IMR-90 (cell line): ENCODE data around the gene VEPH1. TPM values are rescaled to one million over a fixed set of nuclear protein-coding genes. Genes with fewer than 3 reads are reported as not detected.

ENCODE experiments used
- ATAC-seq: fragments of 200-7000 bp; cut with Tn5 transposase; 2 replicates; pipeline ENCODE4 v1.9.1; 2020; ENCODE audit warnings: low read depth, mild to moderate bottlenecking, moderate library complexity
- BruUV-seq: library from RNA; stranded (reverse); fragments of 400-500 nt; replicated peaks from 2 replicates; lab custom pipeline; 2021; lab: Mats Ljungman, UMichigan
- CTCF ChIA-PET: fragments of 300-600 bp; formaldehyde crosslinking; extraction: SDS; loops from one replicate; lab custom pipeline; 2021; ENCODE audit warnings: antibody characterized with exemption; lab: Yijun Ruan, JAX
- POLR2A ChIA-PET: fragments of 300-600 bp; sonication (Branson Sonifier 250); formaldehyde crosslinking; loops from one replicate; lab custom pipeline; 2022; ENCODE audit warnings: antibody characterized with exemption; ENCODE audit not compliant: unreplicated experiment; lab: Charles Lee
- DNase-seq: peaks from one replicate; pipeline ENCODE4 v3.0.0; 2013
- H2AFZ ChIP-seq: replicated peaks from 2 replicates; pipeline ENCODE3; 2013; ENCODE audit warnings: low read length, mild to moderate bottlenecking; ENCODE audit not compliant: poor library complexity
- H2AK5ac ChIP-seq: 2 replicates; pipeline ENCODE4 v1.6.1; 2013; ENCODE audit warnings: low read depth, low read length, inconsistent platforms
- H2AK9ac ChIP-seq: replicated peaks from 2 replicates; pipeline ENCODE3; 2013; ENCODE audit warnings: mild to moderate bottlenecking, low read depth, low read length, moderate library complexity; ENCODE audit not compliant: poor library complexity
- H2BK120ac ChIP-seq: 2 replicates; pipeline ENCODE4 v1.6.1; 2013; ENCODE audit warnings: low read depth, low read length, inconsistent platforms
- H2BK15ac ChIP-seq: 3 replicates; pipeline ENCODE4 v1.6.1; 2013; ENCODE audit warnings: low read depth, low read length, inconsistent platforms
- H2BK20ac ChIP-seq: 2 replicates; pipeline ENCODE4 v1.6.1; 2013; ENCODE audit warnings: low read depth, mild to moderate bottlenecking, inconsistent platforms, low read length, moderate library complexity
- H2BK5ac ChIP-seq: 2 replicates; pipeline ENCODE4 v1.6.1; 2013; ENCODE audit warnings: mild to moderate bottlenecking, low read depth, low read length, inconsistent platforms; ENCODE audit not compliant: poor library complexity, severe bottlenecking
- H3K14ac ChIP-seq: replicated peaks from 2 replicates; pipeline ENCODE4 v1.6.1; 2013; ENCODE audit warnings: low read depth, low read length, inconsistent platforms
- H3K18ac ChIP-seq: 2 replicates; pipeline ENCODE4 v1.6.1; 2013; ENCODE audit warnings: low read depth, low read length, control low read depth
- H3K23ac ChIP-seq: 2 replicates; pipeline ENCODE4 v1.6.1; 2013; ENCODE audit warnings: low read depth, low read length, inconsistent platforms
- H3K27ac ChIP-seq: 2 replicates; pipeline ENCODE4 v1.5.1; 2013; ENCODE audit warnings: mild to moderate bottlenecking, control low read depth, low read length; ENCODE audit not compliant: insufficient read depth
- H3K27me3 ChIP-seq: 2 replicates; pipeline ENCODE4 v1.6.1; 2013; ENCODE audit warnings: low read length; ENCODE audit not compliant: control insufficient read depth, insufficient read depth
- H3K36me3 ChIP-seq: 2 replicates; pipeline ENCODE4 v1.6.1; 2013; ENCODE audit warnings: low read length, mixed read lengths; ENCODE audit not compliant: control insufficient read depth, insufficient read depth
- H3K4ac ChIP-seq: 2 replicates; pipeline ENCODE4 v1.6.1; 2013; ENCODE audit warnings: low read depth, low read length, inconsistent platforms
- H3K4me1 ChIP-seq: 2 replicates; pipeline ENCODE4 v1.6.1; 2013; ENCODE audit warnings: low read length, mixed read lengths; ENCODE audit not compliant: control insufficient read depth, insufficient read depth
- H3K4me2 ChIP-seq: 2 replicates; pipeline ENCODE4 v1.6.1; 2013; ENCODE audit warnings: low read depth, mild to moderate bottlenecking, control low read depth, low read length, moderate library complexity
- H3K4me3 ChIP-seq: 2 replicates; pipeline ENCODE4 v1.5.1; 2013; ENCODE audit warnings: low read depth, mild to moderate bottlenecking, control low read depth, low read length, moderate library complexity; ENCODE audit not compliant: insufficient read depth
- H3K56ac ChIP-seq: 2 replicates; pipeline ENCODE4 v1.6.1; 2013; ENCODE audit warnings: low read length, inconsistent platforms; ENCODE audit not compliant: insufficient read depth; ENCODE audit errors: extremely low read depth
- H3K79me1 ChIP-seq, 2 experiments: 2 replicates each; pipeline ENCODE4 v1.6.1; 2013; ENCODE audit warnings: low read length in 2 of 2, inconsistent platforms in 1 of 2, low read depth in 1 of 2
- H3K9ac ChIP-seq: 2 replicates; pipeline ENCODE4 v1.6.1; 2013; ENCODE audit warnings: low read depth, low read length, control low read depth
- H3K9me1 ChIP-seq: 2 replicates; pipeline ENCODE4 v1.6.1; 2013; ENCODE audit warnings: low read length, inconsistent platforms; ENCODE audit not compliant: insufficient read depth
- H3K9me3 ChIP-seq: 2 replicates; pipeline ENCODE4 v1.6.1; 2013; ENCODE audit warnings: low read length; ENCODE audit not compliant: control insufficient read depth, insufficient read depth
- H4K20me1 ChIP-seq: 2 replicates; pipeline ENCODE4 v1.6.1; 2013; ENCODE audit warnings: low read length, inconsistent platforms; ENCODE audit not compliant: insufficient read depth
- H4K5ac ChIP-seq: 2 replicates; pipeline ENCODE4 v1.6.1; 2013; ENCODE audit warnings: mild to moderate bottlenecking, low read depth, low read length, control low read depth
- H4K8ac ChIP-seq, 2 experiments: 2 replicates each; pipeline ENCODE4 v1.6.1; 2013; ENCODE audit warnings: low read depth in 2 of 2, low read length in 2 of 2, control low read depth in 1 of 2, inconsistent platforms in 1 of 2
- H4K91ac ChIP-seq: 2 replicates; pipeline ENCODE4 v1.6.1; 2013; ENCODE audit warnings: low read depth, low read length, inconsistent platforms; ENCODE audit not compliant: insufficient read depth
- RAD21 ChIP-seq: IDR thresholded peaks from 2 replicates; pipeline ENCODE4 v1.6.1; 2012; ENCODE audit warnings: low read length, improper control_type of control experiment
- SMC3 ChIP-seq: fragments of 150-350 bp; IDR thresholded peaks from 2 replicates; pipeline ENCODE4 v1.6.1; 2016; ENCODE audit warnings: low read depth, mild to moderate bottlenecking, antibody characterized with exemption, low read length, moderate library complexity
- USF2 ChIP-seq: fragments of 150-350 bp; IDR thresholded peaks from 2 replicates; pipeline ENCODE4 v1.6.1; 2017; ENCODE audit warnings: mild to moderate bottlenecking, antibody characterized with exemption, low read length, low read depth
- whole genome bisulfite sequencing, 2 experiments: methylation state at CpG; one replicate each; pipeline versions ENCODE4 v1.1.5 to v1.1.7; 2013; ENCODE audit warnings: missing lambda C conversion rate in 2 of 2; ENCODE audit not compliant: insufficient read length in 1 of 2; ENCODE audit errors: extremely low coverage in 2 of 2; 5-methylcytosine and 5-hydroxymethylcytosine counted together
- dilution Hi-C: fragments of 300-500 bp; cut with HindIII; formaldehyde crosslinking; loops from one replicate; pipeline ENCODE4 v1.14.3; 2018; ENCODE audit warnings: low sequenced_read_pairs; ENCODE audit not compliant: unreplicated experiment
- in situ Hi-C: fragments of 300-500 bp; cut with MboI; formaldehyde crosslinking; loops from 3 replicates; pipeline ENCODE4 v1.14.3; 2019; ENCODE audit warnings: low sequenced_read_pairs, inconsistent platforms, mixed read lengths
- intact Hi-C: fragments of 100-400 bp; cut with micrococcal nuclease; formaldehyde crosslinking; loops from 2 replicates; pipeline ENCODE4 v1.10.0; 2022
- polyA plus RNA-seq, 3 experiments: library from polyadenylated mRNA; depleted of rRNA; stranded (reverse); fragments of >200 nt; gene quantifications; 2 replicates each; pipeline ENCODE4 v1.2.3, GENCODE V29; 2012; ENCODE audit warnings: low replicate concordance in 1 of 3
- total RNA-seq: library from RNA; depleted of rRNA; stranded (reverse); fragments of >200 nt; gene quantifications from 2 replicates; pipeline ENCODE4 v1.2.3, GENCODE V29; 2012
- TF ChIP-seq, protein P1 (sequence below): fragments of 150-350 bp; IDR thresholded peaks from 2 replicates; pipeline ENCODE4 v1.6.1; 2016; ENCODE audit warnings: low read depth, mild to moderate bottlenecking, low read length, moderate library complexity, borderline replicate concordance

Gene VEPH1
- total and polyA plus RNA-seq, 2 of the 4 experiments (the other 2 are of a cell fraction) = 30.5 to 130 TPM

- no peak overlapping the region for H3K23ac ChIP-seq
- H3K18ac ChIP-seq = no peak overlapping the region
- H3K9me3 ChIP-seq = no peaks in the 10 kb centered on the region
- H3K14ac ChIP-seq = no peak overlapping the region
- peaks cover 5% of the 10 kb centered on the region for H3K4me1 ChIP-seq
- no peak overlapping the region for H4K8ac ChIP-seq
- ATAC-seq = no peak
- no peaks in the 10 kb centered on the region for H3K36me3 ChIP-seq
- in situ Hi-C loops = no loop called here
- dilution Hi-C loops = no loop called here
- no CpG with 5 or more reads among the region's 4 CpGs for WGBS, 2 experiments
- TF ChIP-seq SMC3 (no peak), RAD21 (no peak), USF2 (no peak)
- TF ChIP-seq, protein P1, sequence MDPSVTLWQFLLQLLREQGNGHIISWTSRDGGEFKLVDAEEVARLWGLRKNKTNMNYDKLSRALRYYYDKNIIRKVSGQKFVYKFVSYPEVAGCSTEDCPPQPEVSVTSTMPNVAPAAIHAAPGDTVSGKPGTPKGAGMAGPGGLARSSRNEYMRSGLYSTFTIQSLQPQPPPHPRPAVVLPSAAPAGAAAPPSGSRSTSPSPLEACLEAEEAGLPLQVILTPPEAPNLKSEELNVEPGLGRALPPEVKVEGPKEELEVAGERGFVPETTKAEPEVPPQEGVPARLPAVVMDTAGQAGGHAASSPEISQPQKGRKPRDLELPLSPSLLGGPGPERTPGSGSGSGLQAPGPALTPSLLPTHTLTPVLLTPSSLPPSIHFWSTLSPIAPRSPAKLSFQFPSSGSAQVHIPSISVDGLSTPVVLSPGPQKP = no peak
- POLR2A ChIA-PET = no interaction called here
- CTCF ChIA-PET = no interaction called here
- no peak overlapping the region; the same call in 1 of the 2 replicates for H2BK120ac ChIP-seq
- H3K9me1 ChIP-seq = peaks cover 9% of the 10 kb centered on the region; the same call in 1 of the 2 replicates
- H2AFZ ChIP-seq = no peak overlapping the region
- no peak overlapping the region for H2AK9ac ChIP-seq
- no peak overlapping the region for H3K4me3 ChIP-seq
- no peak for DNase-seq
- 0 out of 4 replicates have a peak, but pooled peaks cover 0 to 3% of the 10 kb centered on the region in 2 experiments for H3K79me1 ChIP-seq
- H4K20me1 ChIP-seq = no peaks in the 10 kb centered on the region
- H3K9ac ChIP-seq = no peak overlapping the region
- H2BK20ac ChIP-seq = no peak overlapping the region
- H2AK5ac ChIP-seq = no peak overlapping the region
- H3K27ac ChIP-seq = no peak overlapping the region
- no peak overlapping the region for H3K4me2 ChIP-seq
- BruUV-seq = no TSS peak
- no peak overlapping the region for H3K4ac ChIP-seq
- H2BK15ac ChIP-seq = no peak overlapping the region
- H3K56ac ChIP-seq = no peak overlapping the region
- H4K91ac ChIP-seq = no peak overlapping the region
- H3K27me3 ChIP-seq = no peaks in the 10 kb centered on the region
- H2BK5ac ChIP-seq = no peak overlapping the region
- intact Hi-C loops = no loop called here
- H4K5ac ChIP-seq = no peak overlapping the region
These were observed 94.6 kb downstream of the VEPH1 start for GRCh38 chr3:157408499-157409149.
